HG03521 (cell line): ENCODE data around the gene HSF2BP.
"Not testable (repeated sequence)": the region's sequence is repeated elsewhere in the genome, so short reads cannot be mapped to it uniquely, and the experiment has no call there.

ENCODE experiments used
- ATAC-seq: cut with Tn5 transposase; IDR thresholded peaks from one replicate; pipeline ENCODE4 v1.9.1; 2021; ENCODE audit warnings: mild to moderate bottlenecking, moderate library complexity; ENCODE audit not compliant: unreplicated experiment

The HSF2BP gene

DNA sequence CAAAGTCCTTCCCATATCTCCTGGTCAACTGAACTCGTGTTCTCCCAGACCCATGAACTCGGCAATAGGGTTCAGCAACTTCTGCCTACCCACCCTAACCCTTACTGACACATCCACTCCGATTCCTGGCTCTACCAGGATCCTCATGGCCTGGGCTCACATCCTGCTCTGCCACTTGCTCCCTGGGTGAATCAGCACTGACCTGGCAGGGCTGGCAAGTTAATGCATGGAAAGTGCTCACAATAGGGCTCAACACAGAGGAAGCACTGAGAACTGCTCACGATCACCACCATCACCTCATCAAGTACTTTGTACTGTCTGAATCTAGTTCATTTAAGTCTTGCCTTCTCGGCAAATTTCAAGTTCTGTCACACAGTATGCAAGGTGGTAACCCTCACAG, 96.8 kb downstream of the HSF2BP start:
- not testable (repeated sequence) for ATAC-seq

DNA sequence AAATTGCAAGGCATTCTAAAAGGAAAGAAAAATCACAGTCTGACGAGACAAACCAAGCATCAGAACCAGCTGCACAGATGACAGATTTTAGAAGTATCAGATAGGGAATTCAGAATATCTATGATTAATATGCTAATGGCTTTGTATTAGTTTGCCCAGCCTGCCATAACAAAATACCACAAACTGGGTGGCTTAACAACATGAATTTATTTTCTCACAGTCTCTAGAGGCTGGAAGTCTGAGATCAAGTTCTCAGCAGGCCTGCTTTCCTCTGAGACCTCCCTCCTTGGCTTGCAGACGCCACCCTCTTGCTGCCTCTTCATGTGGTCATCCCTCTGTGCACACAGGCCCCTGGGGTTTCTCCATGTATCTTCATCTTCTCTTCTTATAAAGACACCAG, 118.7 kb downstream of the HSF2BP start:
- ATAC-seq = not testable (repeated sequence)

DNA sequence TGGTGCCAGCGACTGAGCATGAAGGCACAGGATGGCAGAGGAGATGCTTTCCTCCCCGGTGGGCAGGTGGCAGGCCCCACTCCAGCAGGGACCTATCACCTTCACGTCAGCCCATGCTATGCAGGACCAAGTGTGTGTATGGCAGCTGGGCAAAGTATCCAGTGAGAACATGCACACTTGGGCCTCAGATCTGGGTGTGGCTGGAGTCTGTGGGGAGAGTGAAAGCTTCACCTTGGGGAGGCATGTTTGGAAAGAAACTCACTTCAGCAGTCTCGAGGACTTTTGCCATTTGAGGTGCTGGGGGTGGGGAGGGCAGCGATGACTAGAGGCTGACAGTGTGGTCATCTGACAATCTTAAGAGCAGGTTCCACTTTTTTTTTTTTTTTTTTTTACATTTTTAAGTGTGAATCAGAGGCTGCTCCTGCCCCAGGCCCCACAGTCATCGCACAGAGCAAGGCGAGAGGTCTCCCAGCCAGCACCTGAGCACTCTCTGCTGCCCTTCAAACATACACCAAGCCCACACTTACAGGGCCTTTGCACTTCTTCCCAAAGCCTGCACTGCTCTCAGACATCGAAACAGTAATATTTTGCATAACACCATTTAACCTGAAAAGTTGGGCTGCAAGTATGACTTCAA, 136.7 kb downstream of the HSF2BP start:
- not testable (repeated sequence) for ATAC-seq

DNA sequence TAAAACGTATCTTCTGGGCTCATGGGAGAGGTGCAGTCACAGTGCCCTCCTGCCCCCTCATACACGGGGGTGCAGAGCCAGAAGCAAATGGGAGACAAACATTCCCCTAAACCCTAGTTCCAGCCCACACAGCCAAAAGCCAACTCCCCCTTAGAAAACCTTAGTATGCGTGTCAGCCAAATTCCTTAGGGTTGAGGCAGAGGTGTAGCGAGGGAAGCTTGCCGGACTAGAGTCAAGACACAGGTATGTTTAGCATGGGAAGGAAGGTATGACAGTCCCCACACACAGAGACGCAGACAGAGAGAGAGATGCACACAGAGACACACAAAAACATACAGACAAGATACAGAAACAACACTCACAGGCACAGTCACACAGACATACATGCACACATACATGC, 141.6 kb downstream of the HSF2BP start:
- not testable (repeated sequence) for ATAC-seq

DNA sequence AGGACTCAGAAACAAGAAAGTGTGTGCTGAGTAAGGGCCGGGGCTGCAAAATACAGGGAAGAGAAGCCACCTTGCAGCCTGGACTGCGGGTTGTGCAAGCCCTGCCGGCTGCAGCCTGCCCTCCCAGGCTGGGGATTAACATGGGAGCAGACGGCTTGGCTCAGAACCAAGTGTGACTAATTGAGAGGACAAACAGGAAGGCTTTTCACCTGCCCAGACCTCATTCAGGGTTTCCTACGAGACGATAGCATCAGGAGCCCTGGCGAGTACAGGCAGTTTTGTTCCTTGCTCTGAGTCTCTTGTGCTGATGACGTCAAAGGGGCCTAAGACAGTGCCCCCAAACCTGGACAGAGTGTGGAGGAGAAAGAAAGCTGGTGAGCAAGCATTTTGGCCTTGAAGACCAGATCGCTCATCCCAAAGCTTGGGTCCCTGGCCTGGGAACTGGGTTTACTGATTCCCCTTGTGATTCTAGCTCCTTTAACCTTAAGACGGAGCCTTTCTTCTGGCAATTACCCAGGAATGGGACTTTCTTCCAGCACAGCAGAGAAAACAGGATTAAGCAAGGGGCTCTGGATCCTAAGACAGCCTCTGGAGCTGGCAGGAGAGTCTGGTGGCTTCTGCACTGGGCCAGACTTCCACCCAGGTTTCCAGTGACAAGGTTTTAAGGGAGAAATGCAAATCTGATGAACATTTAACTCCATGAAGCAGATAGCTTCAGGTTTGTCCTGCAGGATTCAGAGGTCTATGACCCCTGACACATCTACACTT, 142.2 kb downstream of the HSF2BP start:
- not testable (repeated sequence) for ATAC-seq

DNA sequence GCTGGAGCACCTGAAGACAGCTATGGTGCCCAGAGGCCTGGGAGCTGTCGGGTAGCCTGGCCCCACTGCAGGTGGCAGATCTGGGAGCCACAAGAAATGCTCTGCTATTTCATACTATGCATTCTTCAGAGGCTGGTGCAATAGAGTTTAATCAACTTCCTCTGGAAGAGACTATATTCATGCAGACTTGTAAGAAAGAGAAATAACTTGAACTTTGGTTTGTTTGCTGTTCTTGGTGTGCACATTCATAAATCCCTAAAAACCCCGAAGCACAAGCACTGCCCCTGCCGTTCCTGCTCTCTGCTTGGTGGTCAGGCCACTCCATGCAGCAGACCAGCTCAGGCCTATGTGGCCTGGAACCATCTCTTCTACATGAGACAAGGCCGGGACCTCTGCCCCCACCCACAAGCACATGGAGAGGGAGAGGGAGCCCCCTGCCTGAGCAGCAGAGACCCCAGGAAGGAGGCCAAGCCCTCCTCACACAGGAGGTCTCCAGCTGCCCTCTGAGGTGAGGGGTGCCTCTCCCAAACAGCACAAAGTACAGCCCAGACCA, 142.9 kb downstream of the HSF2BP start:
- ATAC-seq = not testable (repeated sequence)

DNA sequence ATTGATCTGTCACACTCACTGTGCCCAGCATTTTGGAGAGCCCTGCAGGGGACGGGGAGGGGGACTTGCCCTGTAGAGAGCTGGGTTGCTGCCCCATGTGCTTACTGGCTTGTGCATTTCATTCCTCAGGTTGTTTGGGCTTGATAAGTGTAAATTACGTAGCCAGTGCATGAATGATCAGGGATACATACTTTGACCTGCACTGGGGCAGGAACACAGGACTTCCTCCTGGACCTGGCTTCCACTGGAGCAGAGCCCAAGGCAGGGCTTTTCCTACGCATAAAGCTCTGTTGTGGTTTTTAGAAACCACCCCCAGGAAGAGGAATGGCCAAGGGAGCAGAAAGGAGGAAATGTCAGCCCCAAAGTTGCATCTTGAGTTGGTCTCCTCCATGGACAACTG, 144.5 kb downstream of the HSF2BP start:
- ATAC-seq = not testable (repeated sequence)

DNA sequence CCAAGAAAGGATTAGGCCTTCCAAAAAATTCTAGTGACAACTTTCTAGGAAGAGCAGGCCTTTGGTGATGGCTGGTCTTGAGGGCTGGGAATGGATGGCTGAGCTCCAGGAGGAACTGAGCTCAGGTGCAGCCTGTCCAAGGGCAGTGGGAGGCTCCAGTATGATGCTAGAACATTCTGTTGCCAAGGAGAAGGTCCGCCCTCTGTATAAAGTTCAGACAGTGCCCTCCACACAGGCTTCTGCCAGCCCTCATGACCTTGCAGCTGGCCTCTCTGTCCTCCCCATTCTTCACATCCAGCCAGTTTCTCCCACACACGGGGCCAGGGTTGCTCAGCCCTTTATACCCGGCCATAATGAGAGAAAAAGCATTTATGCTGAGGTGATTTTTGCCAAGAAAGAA, 146.3 kb downstream of the HSF2BP start:
- not testable (repeated sequence) for ATAC-seq

DNA sequence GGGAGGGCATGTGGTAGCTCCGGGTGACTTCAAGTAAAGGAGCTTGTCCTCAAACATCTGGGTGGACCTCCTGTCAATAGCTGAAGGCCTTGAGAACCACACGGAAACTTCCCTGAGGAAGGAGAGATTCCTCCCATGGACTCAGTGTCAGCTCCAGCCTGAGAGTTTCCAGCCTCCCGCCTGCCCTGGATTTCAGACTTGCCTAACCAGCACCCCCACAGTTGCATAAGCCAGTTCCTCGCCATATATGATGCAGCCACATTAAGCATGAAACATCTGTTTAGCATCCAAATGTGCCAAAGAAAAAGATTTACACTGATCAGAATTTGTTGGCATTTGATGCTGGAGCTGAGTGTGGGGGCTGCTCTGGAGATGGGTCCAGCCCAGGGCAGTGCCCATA, 148.1 kb downstream of the HSF2BP start:
- ATAC-seq = not testable (repeated sequence)

DNA sequence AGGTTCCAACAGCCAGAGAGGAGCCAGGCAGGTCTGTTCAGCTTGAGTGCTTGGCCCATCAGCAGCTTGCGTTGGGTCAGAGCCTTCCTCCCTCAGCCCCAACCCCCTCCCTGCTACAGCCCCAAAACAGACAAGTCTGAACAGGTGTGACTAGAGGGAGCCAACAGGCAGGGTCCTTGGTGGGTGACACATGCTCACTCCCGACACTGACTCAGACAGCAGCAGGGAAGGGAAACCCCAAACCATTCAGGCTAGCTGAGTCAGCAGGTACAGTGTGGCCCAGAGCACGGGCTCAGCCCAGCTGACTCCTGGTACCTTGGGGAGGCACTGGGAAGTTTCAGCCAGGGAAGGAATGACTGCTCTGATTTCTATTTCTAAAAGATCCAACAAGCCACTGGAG, 148.6 kb downstream of the HSF2BP start:
- not testable (repeated sequence) for ATAC-seq

DNA sequence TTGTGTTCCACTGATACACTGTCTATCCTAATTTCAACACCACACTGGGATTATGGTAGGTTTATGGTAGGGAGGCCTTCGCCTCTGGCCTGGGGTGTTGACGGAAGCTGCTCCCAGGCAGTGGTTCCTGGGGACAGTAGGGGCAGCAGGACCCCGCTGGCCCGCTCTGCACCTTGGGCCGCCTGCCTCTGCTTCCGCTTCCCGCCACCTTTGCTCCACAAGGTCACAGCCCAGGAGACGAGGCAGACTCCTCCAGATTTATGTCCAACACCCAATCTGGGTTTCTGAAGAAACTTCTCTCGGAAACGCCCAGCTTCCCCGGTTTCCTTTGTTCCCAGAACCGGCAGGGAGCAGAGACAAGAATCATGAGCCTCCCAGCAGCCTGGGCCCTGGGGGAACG, 155.4 kb downstream of the HSF2BP start:
- ATAC-seq = not testable (repeated sequence)

DNA sequence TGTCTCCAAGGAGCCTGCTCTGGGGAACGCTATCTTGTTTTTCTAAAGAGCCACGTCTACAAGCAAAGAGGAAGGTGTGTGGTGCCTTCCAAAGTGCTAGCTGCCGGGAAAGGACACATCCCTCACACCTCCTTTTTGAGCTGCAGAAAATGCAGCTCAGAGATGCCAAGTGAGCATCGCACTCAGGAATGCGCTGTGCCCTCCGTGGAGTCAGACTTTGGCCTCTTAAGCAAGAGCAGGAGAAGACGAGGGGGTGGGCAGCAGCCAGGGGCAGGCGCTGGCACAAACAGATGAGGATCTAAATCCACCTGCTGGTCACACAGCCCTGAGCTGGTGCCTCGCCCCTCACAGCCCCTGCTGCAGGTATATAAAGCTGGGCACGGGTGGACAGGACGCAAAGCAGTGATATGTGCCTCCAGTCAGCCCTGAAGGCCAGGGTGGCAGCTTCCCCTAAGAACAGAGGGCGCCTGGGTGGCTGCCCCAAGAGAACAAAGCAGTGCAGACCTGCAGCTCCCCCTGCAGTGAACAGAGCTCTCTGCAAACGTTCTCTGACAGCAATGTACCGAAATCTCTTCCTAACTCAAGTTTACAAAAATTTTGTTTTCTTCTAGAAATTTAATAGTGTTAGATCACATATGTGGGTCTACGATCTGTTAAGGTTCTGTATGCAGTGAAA, 156.1 kb downstream of the HSF2BP start:
- ATAC-seq = not testable (repeated sequence)

DNA sequence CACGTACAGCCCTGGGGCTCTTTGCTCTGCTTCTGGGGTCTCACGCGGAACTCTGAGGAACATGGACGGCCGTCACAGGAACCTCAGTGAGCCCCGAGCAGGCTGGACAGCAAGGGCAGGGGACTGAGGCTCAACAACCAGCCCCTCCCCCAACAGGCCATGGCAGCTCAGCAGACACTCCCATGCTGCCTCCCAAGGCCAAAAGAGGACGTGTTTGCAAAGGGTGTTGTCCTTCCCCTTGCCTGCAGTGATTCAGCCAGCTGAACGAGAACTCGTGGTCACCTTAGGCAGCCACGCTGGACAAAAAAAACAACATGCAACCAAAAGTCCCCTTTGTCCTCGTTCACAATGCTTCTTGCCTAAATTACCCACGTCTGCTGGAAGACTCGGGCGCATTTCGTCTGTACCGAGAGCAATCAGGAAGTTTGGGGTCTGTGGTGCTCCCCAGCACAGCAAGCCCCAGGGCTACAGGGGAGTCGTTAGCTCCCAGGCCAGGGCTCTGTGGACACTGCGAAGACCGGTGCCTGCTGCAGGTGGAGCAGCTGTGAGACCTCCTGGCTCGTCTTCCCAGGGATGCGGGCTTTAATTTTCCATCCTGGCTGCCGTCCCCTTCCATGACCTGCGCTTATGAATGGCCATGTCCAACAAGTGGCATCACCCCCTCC, 156.7 kb downstream of the HSF2BP start:
- not testable (repeated sequence) for ATAC-seq

DNA sequence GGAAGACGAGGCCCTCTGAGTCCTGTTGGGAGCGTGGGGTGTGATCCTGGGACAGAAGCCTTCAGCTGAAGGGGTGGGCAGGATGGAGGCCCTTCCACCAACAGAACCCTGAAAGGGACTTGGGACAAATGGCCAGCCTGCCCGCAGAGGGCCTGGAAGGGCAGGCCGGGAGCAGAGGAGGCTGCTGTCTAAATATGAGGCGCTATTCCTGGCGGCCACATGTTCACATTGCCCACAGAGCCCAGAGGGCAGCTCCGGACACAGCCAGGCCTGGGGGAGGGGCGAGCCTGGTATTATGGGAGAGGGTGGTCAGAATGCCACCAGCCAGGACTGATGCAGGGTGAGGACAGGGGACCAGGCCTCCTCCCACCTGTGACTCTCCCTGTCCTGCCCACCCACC, 160.4 kb downstream of the HSF2BP start:
- not testable (repeated sequence) for ATAC-seq

DNA sequence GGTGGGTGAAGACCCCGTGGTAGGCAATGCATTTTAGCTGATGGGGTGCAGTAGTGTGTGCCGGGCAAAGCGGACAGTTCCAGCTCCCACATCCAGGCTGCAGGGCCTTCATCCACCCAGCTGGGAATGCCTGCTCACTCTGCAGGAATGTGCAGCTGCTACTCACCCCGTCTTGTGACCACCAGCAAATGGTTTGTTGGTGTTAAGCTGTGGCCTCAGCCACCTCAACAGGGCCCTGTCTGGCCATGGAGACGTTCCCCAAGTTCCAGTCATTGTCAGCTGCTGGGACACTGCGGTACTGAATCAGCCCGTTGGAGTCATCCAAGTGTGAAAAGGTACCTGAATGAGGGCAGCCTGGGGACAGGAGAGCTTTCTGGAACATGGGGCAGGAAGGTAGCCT, 161.2 kb downstream of the HSF2BP start:
- ATAC-seq = not testable (repeated sequence)

DNA sequence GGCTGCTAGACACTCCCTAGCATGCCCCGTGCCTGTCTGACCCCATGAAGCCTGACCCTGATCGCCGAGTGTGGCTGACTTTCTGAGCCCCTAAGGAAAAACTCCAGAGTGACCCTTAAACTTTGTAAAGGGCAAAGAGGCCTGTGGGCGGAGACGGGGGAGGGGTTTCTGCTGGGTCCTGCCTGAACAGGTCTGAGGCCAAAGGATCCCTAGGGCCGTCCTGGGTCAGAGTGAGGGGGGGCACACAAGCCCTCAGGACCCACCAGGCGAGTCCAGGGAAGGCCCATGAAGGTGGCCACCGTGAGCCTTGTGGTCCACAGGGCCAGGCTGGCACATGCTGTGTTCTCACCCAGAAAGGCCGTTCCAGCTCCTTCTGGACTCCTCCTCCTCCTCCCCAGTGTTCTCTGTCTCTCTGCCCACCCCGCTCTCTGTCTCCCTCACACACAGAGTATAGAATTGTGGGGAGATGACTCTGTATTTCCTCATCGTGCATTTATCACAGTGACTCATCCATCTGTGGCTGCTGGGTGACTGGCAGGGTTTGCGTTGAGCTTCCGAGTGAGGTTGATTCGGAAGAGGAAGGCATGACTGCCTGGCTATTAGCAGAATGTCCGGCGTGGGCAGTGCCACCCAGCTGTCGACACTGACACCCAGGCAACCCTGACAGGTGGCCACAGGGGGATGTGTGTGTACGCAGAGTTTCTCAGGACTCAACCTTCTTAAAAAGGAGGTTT, 164.8 kb downstream of the HSF2BP start:
- ATAC-seq = not testable (repeated sequence)

DNA sequence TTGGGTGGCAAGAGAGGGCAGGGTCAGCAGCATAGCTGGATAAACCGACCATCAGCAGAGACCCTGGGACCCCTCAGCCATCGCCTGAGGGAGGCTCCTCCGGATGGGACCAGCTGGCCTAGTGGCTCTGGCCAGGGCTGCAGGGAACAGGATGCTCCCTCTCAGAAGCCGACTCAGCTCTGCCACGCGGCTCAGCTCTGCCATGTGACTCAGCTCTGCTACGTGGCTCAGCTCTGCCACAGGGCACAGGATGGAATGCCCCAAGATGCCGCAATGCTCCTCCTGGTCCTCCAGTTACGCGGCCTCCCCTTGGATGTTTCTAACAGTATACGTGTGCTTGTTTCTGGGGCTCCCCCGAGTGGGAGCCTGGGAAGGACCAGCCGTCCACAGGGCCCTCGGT, 165.8 kb downstream of the HSF2BP start:
- not testable (repeated sequence) for ATAC-seq

DNA sequence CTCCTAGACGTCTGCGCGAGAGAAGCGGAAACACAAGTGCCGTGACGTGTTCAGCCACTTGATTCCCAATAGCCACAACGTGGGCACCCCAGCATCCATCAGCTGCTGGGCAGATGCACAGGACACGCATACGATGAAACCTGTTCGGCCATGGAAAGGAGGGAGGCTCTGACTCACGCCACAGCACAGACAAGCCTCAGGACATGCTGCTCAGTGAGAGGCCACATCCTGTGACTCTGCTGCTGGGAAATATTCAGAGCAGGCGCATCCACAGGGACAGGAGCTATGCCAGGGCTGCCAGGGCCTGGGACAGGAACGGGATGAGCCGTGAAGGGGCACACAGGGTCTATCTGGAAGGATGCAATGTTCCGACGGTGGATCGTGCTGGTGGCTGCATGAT, 171.1 kb downstream of the HSF2BP start:
- ATAC-seq = not testable (repeated sequence)

DNA sequence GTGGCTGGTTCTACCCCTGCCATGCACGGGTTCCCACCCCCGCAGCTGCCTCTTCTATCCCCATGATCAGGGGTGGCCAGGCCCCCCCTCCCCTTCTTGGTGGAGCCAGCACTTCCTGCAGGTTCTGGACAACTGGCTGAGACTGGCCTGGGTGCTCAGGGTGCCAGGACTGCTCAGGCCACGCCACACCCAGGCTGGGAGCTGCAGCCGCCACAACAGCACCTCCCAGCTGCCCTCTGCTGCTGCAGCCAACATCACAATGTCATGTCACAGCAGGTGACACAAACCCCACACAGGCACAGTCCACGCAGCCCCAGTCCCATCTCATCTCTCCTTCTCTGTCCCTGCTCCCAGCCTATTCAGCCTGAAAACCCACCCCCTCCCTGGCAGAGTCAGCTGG, 173.2 kb downstream of the HSF2BP start:
- ATAC-seq = not testable (repeated sequence)

DNA sequence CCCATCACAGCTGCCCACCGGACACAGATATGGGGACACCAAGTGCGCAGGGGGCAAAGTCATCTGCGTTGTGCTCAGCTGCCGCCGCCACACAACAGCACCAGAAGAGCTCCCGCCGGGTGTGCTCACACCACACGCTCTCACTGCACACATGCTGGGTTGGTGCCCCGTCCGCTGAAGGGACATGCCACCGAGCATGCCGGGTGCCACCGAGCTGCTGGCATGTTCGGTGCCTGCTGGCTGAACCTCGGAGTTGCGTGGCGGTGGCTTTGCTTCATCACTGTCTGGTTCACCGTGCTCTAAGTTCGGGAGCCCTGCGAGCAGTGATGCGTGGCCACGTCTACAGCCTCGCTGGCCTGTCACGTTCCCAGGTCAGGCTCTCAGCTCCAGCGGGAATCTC, 174.3 kb downstream of the HSF2BP start:
- ATAC-seq = not testable (repeated sequence)
